Fibroblast of skin of right biceps (primary cell): ENCODE results near the gene PRPS1L1.

ENCODE experiments used
- DNase-seq: peaks from one replicate; pipeline ENCODE4 v3.0.0-alpha.2; 2013

The PRPS1L1 gene

DNA sequence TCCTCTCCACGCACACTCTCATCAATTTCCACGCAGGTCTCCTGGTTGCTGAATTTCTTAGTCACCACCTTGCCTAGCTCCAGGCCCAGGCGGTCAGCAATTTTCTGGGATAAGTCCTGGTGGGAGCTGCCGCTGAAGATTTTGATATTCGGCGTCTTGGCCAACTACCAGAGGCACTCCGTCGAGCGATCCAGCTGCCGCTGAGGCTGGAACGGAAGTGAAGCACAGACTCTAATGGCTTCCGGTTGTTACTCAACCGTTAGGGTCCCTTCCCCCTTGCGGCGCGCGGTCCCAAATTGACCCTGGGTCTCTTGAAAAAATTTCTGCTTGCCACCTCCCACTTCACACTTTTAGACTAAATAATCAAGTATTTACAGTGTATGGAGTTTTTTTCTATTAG, at the start of gene PRPS1L1:
Gene PRPS1L1, minus strand, starts transcription at position 219 of the 400 bp plus-strand sequence.
- DNase-seq = no peak

- DNase-seq = no peak
Measured at GRCh38 chr7:18076461-18076860, 48.8 kb upstream of the PRPS1L1 start.

DNA sequence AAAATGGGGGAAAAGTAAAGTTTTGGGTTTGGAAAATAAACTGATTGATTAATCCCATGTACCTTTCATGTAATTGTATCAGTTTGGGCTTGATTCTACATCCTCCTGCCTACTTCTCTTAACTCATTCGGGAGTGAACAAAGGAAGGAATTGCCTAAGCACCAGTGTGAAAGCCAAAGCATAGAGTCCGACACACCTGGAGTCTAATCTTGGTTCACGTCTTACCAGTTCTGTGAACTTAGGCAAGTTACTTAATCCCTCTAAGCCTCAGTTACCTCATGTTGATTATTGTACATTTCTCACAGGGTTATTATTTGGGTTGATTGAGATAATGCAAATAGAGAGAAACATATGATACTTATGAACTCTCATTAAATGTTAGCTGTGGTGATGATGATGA, 41.1 kb upstream of the PRPS1L1 start:
- no peak for DNase-seq

- peak; percentile 29 for DNase-seq
Measured at GRCh38 chr7:18064242-18064838, 36.7 kb upstream of the PRPS1L1 start.

GRCh38 chr7:18063149-18063901, 35.7 kb upstream of the PRPS1L1 start:
- DNase-seq = no peak

GRCh38 chr7:18059171-18059570, 31.5 kb upstream of the PRPS1L1 start:
- no peak for DNase-seq

DNA sequence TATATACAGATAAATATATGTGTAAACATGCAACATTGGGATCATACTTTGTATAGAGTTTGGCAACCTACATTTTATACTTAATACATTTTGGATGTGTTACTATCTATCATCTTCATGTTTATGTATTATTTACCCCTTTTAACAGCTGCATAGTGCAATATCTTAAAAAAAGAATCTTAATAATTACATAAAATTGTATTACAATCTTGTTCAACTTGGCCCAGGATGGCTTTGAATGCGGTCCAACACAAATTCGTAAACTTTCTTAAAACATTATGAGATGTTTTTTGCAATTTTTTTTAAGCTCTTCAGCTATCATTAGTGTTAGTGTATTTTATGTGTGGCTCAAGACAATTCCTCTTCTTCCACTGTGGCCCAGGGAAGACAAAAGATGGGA, 26.3 kb upstream of the PRPS1L1 start:
- DNase-seq = no peak

GRCh38 chr7:18053177-18053928, 25.7 kb upstream of the PRPS1L1 start:
- DNase-seq = no peak

DNA sequence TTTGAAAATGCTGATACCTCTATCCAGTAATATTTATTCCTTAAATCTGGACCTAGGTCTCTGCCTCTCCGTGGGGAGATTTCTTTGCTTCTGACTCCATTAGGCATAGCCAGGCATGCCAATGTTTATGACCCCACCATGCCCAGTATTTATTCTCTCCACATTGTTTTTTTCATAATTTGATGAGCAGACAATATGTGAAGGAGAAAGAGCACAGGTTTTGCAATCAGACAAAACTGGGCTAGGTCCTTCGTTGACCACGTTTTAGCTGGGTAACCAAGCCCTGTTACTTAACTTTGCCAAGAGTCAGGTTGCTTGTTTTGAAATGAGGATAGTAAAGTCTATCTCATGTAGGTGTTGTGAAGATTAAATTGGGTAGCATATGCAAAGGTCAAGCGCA, 21.6 kb upstream of the PRPS1L1 start:
- DNase-seq = no peak

GRCh38 chr7:18046601-18047000, 19.0 kb upstream of the PRPS1L1 start:
- no peak for DNase-seq

GRCh38 chr7:18045171-18045570, 17.5 kb upstream of the PRPS1L1 start:
- DNase-seq = no peak

GRCh38 chr7:18041191-18041590, 13.5 kb upstream of the PRPS1L1 start:
- DNase-seq = no peak

DNA sequence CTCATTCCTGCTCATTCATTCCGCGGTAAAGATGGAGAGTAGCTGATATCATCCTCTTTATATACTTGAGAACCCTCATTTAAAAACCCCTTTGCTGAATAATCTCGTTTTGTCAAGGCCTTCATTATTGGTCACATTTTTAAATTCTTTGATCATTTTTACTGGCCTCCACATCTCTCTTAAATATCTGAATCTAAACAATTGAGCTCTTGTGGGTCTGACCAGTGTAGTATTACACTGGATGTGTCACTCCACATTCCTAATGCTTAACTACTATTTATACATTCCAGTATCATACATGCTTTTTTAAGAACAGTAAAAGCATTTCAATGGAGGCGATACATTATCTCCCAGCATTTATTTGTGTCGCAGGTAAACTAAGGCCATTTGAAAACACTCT, 12.6 kb upstream of the PRPS1L1 start:
- DNase-seq = peak; percentile 67

- DNase-seq = no peak
Measured at GRCh38 chr7:18038382-18038781, 10.7 kb upstream of the PRPS1L1 start.

GRCh38 chr7:18037609-18038008, 10.0 kb upstream of the PRPS1L1 start:
- no peak for DNase-seq

- no peak for DNase-seq
Measured at GRCh38 chr7:18036783-18037182, 9.1 kb upstream of the PRPS1L1 start.

- DNase-seq = no peak
Measured at GRCh38 chr7:18030758-18031157, 3.1 kb upstream of the PRPS1L1 start.

DNA sequence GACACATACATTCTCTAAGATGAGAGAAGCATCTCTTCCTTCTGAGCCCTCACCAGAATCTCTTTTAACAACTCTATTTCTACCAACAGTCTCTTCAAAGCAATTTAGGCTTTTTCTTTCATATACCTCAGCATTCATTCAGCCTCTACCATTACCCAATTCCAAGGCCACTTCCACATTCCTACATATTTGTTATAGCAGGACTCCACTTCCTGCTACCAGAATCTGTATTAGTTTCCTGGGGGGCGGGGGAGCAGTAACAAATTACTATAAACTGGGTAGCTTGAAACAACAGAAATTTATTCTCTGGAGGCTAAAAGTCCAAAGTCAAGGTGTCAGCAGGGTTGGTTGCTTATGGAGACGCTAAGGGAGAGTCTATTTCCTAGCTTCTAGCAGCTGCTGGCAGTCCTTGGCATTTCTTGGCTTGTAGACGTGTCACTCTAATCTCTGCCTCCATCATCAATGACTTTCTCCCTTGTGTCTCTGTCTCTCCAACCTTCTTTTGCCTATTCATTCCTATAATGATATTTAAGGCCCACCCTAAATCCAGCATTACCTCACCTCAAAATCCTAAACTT, 7.4 kb downstream of the PRPS1L1 start:
- DNase-seq = peak; percentile 55

DNA sequence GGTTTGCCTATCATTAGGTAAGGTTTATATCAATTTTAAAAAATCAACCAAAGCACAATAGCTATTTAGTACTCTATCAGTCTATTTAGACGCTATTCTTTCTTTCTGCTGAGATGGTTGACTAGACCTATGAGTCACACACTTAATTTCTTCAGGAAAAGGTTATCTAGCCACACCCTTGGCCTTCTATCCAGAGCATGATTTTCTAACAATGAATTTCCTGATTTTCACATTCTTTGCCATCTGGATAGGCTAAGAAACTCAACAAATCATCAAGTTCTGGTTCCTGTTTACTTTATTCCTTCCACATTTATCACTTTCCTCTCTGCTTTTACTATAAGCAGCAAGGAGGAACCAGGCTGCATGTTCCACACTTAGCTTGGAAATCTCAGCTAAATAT, 8.1 kb downstream of the PRPS1L1 start:
- DNase-seq = peak; percentile 67

DNA sequence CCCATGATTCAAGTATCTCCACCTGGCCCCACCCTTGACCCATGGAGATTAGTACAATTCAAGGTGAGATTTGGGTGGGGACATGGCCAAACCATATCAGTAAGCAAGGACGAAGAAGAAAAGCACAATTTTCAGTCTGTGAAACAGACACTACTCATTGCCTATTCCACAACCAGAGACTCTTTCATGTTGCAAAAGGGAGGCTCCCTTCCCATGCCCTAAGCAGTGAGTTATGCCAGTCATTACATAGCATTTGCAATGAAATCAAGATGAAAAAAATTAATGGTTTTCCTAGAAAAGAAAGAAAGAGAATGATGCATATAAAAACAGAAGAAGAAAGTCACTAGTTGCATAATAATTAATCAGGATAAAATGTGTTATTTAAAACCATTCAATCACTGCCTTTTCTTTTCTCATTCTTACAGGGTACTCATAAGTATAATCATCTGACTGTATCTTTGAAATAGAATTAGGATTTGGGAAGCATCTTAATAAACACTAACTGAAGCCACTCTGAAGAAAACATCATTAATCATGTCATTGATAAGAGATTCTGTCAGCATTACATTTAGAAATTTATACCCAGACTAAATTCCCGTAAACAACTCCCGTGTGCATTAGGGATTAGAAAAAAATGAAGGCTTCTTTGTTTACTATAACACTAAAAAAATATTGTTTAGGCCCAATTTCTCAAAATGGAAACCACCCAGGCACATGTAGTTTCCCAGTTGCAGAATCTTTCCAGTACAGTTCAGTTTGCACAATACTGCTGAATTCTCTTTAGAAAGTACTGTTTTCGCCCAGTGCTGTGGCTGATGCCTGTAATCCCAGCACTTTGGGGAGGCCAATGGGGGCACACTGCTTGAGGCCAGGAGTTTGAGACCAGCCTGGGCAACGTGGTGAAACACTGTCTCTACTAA, 9.1 kb downstream of the PRPS1L1 start:
- DNase-seq = no peak

GRCh38 chr7:18016547-18017444, 10.8 kb downstream of the PRPS1L1 start:
- DNase-seq = no peak
